ENCODE measurements around the gene NME4.

NME4 gene

DNA sequence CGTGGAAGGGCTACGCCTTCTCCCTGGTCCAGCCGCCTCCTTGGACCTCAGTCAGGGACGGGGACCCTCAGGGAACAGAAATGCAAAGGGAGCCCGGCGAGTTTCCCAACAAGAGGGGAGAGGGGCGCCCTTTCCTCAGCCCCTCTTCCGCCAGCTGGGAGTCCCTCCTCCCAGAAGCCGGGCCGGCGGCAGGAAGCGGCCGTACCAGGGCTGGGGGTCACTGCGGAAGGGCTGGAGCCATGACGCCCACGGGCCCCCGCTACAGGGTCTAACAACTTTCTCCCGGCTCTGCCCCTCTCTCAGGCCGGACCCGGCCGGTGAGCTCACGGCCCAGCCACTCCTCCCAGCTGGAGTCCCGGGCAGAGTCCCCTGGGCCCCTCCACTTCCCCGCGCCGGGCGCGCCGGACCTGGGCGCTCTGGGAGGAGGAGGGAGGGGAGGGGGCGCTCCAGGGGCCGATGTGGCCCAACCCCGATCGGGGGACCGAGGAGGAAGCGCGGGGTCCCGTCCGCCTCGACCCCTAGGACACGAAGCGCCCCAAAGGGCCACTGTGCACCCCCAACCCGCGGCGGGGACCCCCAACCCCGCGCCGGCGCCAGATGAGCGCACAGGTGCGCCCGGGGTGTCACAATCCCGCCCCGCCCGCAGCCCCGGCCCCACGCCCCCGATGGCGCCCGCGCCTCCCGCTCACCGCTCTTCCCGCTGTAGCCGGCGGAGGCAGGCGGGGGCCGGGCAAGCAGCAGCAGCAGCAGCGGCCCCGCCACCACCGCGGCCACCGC is 15.8 kb upstream of the NME4 start:
- Histone ChIP-seq H3K4me3 (ENCODE audit: low read length) (peak overlapping the region; percentile 96), H2AFZ (ENCODE audit: low read depth, low read length) (no peak overlapping the region), H3K27ac (ENCODE audit: low read length) (no peak overlapping the region), H4K20me1 (ENCODE audit: insufficient read depth, low read length) (no peaks in the 10 kb centered on the region), H3K27me3 (ENCODE audit: low read depth, low read length) (no peaks in the 10 kb centered on the region), H3K36me3 (replicated peaks; ENCODE audit: low read depth, low read length) (no peaks in the 10 kb centered on the region), H3K9ac (ENCODE audit: low read length) (peak overlapping the region; percentile 74), H3K79me2 (ENCODE audit: low read length) (peaks cover 7% of the 10 kb centered on the region; the same call in 1 of the 2 replicates), H3K9me3 (ENCODE audit: insufficient read depth, low read length) (no peaks in the 10 kb centered on the region), H3K4me1 (ENCODE audit: low read length) (peaks cover 16% of the 10 kb centered on the region), H3K4me2 (ENCODE audit: low read length) (peak overlapping the region; percentile 100)
- TF ChIP-seq, protein P1, sequence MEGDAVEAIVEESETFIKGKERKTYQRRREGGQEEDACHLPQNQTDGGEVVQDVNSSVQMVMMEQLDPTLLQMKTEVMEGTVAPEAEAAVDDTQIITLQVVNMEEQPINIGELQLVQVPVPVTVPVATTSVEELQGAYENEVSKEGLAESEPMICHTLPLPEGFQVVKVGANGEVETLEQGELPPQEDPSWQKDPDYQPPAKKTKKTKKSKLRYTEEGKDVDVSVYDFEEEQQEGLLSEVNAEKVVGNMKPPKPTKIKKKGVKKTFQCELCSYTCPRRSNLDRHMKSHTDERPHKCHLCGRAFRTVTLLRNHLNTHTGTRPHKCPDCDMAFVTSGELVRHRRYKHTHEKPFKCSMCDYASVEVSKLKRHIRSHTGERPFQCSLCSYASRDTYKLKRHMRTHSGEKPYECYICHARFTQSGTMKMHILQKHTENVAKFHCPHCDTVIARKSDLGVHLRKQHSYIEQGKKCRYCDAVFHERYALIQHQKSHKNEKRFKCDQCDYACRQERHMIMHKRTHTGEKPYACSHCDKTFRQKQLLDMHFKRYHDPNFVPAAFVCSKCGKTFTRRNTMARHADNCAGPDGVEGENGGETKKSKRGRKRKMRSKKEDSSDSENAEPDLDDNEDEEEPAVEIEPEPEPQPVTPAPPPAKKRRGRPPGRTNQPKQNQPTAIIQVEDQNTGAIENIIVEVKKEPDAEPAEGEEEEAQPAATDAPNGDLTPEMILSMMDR (IDR thresholded peaks at IDR 0.05; ENCODE audit: low read depth, low read length), result no peak
- TF ChIP-seq EZH2phosphoT487 (IDR thresholded peaks at IDR 0.05; ENCODE audit: low read depth), result no peak

DNA sequence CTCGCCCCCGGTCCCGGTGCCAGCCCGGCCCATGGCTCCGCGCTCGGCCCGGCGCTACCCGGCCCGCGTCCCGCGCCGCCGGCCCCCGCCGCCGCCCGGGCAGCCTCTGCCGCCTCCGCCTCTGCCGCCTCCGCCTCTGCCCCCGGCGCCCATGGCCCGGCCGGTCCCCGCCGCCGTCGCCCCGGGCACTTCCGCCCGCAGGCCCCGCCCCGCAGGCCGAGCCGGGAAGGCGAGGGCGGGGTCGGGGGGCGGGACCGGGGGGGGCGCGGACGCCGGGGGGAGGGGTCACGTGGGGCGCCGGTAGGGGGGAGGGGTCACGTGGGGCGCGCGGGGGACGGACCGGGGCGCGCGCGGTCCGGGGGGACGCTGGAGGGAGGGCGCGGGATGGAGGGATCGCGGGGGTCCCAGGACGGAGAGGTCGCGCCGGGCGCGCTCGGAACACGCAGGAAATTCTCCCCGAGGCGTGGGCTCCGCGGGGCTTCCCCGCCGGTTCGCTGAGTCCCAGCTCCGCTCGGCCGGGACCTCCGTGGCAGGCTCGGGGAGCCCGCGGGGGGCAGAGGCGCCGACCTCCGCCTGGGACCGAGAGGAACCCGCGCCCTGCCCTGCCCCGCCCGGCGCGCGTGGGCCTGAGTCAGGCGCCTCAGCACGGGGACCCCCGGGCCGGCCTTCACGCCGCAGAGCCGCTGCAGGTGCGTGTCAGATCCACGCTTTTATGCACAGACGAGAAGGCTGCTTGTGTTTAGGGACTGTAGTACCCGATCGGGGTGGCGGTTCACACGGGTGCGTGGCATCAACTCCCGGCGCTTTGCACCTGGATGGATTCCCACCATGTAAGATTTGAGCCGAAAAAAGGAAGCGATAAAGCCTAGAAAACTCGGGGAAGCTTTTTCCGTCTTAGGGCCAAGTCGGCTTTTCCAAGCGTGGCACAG is 14.9 kb upstream of the NME4 start, which contains the start of gene PGAP6:
Gene PGAP6 (minus strand): TSS at position 190 of the 929 bp plus-strand sequence. CDS start 157 bp downstream, at position 33.
- Histone ChIP-seq H2AFZ (ENCODE audit: low read depth, low read length) (peak within 1 kb of the TSS; percentile 56), H3K27ac (ENCODE audit: low read length) (no peak within 1 kb of the TSS), H3K27me3 (ENCODE audit: low read depth, low read length) (no peaks in the 10 kb centered on the region), H3K9ac (ENCODE audit: low read length) (peak within 1 kb of the TSS; percentile 87), H3K36me3 (replicated peaks; ENCODE audit: low read depth, low read length) (no peaks in the 10 kb centered on the region), H4K20me1 (ENCODE audit: insufficient read depth, low read length) (no peaks in the 10 kb centered on the region), H3K4me1 (ENCODE audit: low read length) (peaks cover 16% of the 10 kb centered on the region), H3K4me3 (ENCODE audit: low read length) (peak within 1 kb of the TSS; percentile 98), H3K4me2 (ENCODE audit: low read length) (peak within 1 kb of the TSS; percentile 100), H3K79me2 (ENCODE audit: low read length) (peaks cover 7% of the 10 kb centered on the region; the same call in 1 of the 2 replicates), H3K9me3 (ENCODE audit: insufficient read depth, low read length) (no peaks in the 10 kb centered on the region)
- TF ChIP-seq, protein P1 (IDR thresholded peaks at IDR 0.05; ENCODE audit: low read depth, low read length), result no peak
- TF ChIP-seq EZH2phosphoT487 (IDR thresholded peaks at IDR 0.05; ENCODE audit: low read depth), result no peak

DNA sequence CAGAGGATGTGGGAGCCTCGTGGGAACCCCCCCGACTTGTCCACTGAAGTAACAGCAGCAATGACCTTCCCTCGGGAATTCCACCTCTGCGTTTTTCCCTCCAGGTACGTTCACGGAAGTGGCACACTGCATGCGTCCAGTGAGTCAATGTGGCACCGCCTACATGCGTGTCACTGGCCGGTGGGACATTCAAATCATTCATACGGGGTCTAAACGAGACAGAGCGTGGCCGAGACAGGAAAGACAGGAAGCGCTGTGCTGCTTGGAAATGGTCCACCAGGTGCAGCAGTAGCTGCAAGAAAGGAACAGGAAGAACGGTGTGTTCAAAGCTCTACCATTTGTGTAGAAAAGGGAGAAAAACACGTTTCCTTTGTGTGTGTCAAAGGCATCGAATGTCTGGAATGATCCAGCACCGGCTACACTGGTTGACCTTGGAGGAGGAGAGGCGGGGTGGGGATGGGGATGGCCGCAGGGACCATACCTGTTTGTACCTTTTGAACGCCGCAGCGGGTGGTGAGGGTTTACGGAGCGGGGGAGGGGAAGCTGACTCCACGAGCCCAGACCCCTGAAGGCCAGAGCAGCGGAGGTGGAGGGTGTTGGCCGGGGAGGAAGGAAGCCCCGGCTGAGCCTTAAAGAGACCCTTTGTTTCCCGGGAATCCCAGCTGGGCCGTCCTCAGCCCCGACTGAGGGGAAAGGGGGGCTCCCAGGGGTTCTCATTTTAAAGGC is 13.5 kb upstream of the NME4 start:
- Histone ChIP-seq H3K4me3 (ENCODE audit: low read length) (peak overlapping the region; percentile 98), H3K9ac (ENCODE audit: low read length) (peak overlapping the region; percentile 87; the same call in 1 of the 2 replicates), H3K27ac (ENCODE audit: low read length) (no peak overlapping the region)

More for the DNA sequence above, 13.5 kb upstream of the NME4 start:
- H3K36me3 ChIP-seq (replicated peaks; ENCODE audit: low read depth, low read length), result no peaks in the 10 kb centered on the region
- H3K79me2 ChIP-seq (ENCODE audit: low read length), result peaks cover 7% of the 10 kb centered on the region; the same call in 1 of the 2 replicates
- TF ChIP-seq EZH2phosphoT487 (IDR thresholded peaks at IDR 0.05; ENCODE audit: low read depth), result no peak
- TF ChIP-seq, protein P1 (IDR thresholded peaks at IDR 0.05; ENCODE audit: low read depth, low read length), result no peak
- peak overlapping the region; percentile 95 for H3K4me2 ChIP-seq (ENCODE audit: low read length)
- no peaks in the 10 kb centered on the region for H4K20me1 ChIP-seq (ENCODE audit: insufficient read depth, low read length)
- no peaks in the 10 kb centered on the region for H3K9me3 ChIP-seq (ENCODE audit: insufficient read depth, low read length)
- no peaks in the 10 kb centered on the region for H3K27me3 ChIP-seq (ENCODE audit: low read depth, low read length)
- H2AFZ ChIP-seq (ENCODE audit: low read depth, low read length), result no peak overlapping the region
- H3K4me1 ChIP-seq (ENCODE audit: low read length), result peaks cover 16% of the 10 kb centered on the region
